ENCODE data around the gene PDE4B. TPM values are rescaled to one million over a fixed set of nuclear protein-coding genes. Genes with fewer than 3 reads are reported as not detected.

Gene PDE4B
- total and polyA plus RNA-seq, 2 of the 13 experiments (the other 11 are each of a cell fraction or from before 2014, with no cell fraction given): not detected

DNA sequence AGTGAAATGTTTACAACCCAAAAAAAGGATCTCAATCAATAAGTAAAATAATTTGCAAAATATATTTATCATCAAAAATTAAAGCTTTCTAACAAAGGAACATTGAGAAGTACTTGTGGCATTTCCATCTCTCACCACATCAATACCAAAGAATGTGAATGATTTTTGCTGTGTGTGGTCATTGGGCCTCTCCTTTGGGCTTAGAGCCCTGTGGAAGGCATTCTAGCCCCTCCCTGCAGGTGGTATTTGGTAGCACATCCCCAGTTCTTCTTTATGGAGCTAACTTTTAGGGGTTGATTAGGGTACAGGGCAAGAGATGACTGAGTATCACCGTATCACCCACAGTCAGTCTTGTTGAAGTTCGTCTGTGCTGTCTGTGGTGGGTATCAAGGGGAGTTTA lies 447.1 kb downstream of the PDE4B start (continued):
- TF ChIP-seq, protein P1, sequence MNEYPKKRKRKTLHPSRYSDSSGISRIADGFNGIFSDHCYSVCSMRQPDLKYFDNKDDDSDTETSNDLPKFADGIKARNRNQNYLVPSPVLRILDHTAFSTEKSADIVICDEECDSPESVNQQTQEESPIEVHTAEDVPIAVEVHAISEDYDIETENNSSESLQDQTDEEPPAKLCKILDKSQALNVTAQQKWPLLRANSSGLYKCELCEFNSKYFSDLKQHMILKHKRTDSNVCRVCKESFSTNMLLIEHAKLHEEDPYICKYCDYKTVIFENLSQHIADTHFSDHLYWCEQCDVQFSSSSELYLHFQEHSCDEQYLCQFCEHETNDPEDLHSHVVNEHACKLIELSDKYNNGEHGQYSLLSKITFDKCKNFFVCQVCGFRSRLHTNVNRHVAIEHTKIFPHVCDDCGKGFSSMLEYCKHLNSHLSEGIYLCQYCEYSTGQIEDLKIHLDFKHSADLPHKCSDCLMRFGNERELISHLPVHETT (CRISPR knock-in tag; conservative IDR thresholded peaks at IDR 0.05): no peak

DNA sequence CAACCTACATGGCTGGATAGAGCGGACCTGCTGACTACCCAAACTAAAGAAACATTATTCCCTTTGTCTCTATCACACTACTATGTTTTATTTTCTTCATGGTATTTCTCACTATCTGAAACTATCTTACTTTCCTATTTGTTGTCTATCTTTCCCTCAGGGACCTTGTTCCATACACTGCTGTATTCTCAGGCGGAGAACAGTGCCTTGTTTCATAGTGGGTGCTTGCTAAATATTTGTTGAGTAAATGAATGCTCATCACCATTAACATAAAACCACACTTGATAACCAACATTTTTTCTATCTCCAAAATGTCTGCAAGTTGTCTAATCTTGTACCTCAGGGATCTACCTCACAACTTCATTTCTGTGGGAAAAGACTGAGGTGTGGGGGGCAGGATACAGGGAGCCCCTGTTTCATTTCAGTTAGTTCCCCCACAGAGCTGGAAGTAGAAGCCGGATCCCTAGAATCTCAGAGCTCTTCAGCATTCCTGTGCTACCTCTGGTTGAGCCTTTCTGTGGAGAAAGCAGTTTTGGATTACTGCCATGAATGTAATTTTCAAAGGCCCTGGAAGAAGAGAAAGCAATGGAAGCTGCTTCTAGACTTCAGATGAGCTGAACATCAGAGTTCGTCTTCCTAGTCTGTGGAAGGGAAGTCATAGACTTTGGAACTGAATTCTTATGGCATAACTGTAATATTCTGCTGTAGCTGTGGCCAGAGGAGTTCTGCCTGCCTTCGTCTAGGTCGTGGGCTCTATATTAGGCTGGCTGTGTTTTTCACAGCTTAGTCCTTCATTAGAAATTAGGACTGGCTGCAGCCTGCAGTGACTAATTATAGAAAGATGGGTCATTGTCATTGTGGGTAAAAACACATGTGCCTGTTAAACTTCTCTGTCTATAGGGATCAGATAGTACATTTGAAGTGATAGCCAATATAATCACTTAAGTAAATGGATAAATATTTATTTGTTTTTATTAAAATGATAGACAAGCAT lies 448.1 kb downstream of the PDE4B start:
- no peaks in the 10 kb centered on the region for H3K4me1 ChIP-seq (ENCODE audit: insufficient read depth, low read length)
- DNase-seq (ENCODE audit: low spot score) (no peak), FAIRE-seq (no peak), ATAC-seq (no peak)
- no peak overlapping the region for H2AFZ ChIP-seq (ENCODE audit: low read length)
- 7% methylated on average over 6 of the region's 6 CpGs for WGBS (ENCODE audit: low lambda C conversion rate)
- no peak overlapping the region for H3K27ac ChIP-seq (ENCODE audit: extremely low read length, insufficient read depth, low read length)
- intact Hi-C loops (cut with micrococcal nuclease; ENCODE audit: unreplicated experiment) (no loop called here), in situ Hi-C loops (cut with HindIII; ENCODE audit: extremely low pct_ligation_motif_present, low pct_unique_long_range_greater_than_20kb) (loop anchor here (5.0 kb wide), 1 partner anchor 278 kb away; no protein-coding TSS in a partner anchor)
- H3K4me3 ChIP-seq (replicated peaks in 1 of 3; ENCODE audit: insufficient read depth in 1 of 3, low read depth in 2 of 3, low read length in 3 of 3): no peak overlapping the region
- H4K20me1 ChIP-seq (ENCODE audit: insufficient read depth, low read length): no peaks in the 10 kb centered on the region
- ChIA-PET CTCF (ENCODE audit: low intra/inter-chr PET ratio, low total read pairs) (interaction anchor here (4.5 kb wide), 1 partner anchor 283 kb away, joined by 89 read pairs; no protein-coding TSS in a partner anchor), POLR2A (no interaction called here)
- no TSS peak for BruUV-seq (replicated peaks)
- no peak overlapping the region for H3K4me2 ChIP-seq (ENCODE audit: low read depth, low read length)
- H3K79me2 ChIP-seq (ENCODE audit: insufficient read depth, low read length): no peaks in the 10 kb centered on the region
- H3K27me3 ChIP-seq (ENCODE audit: control insufficient read depth in 1 of 2, insufficient read depth in 2 of 2, low read length in 2 of 2): no peaks in the 10 kb centered on the region
- H3K9me3 ChIP-seq (ENCODE audit: low read length): no peaks in the 10 kb centered on the region
- H3K36me3 ChIP-seq (replicated peaks in 1 of 2; ENCODE audit: control insufficient read depth in 1 of 2, insufficient read depth in 2 of 2, low read length in 2 of 2): no peaks in the 10 kb centered on the region
- TF ChIP-seq ZNF501 (CRISPR knock-in tag; IDR thresholded peaks at IDR 0.05) (no peak), STAT5B (CRISPR knock-in tag; IDR thresholded peaks at IDR 0.05) (no peak), GATAD2A (CRISPR knock-in tag; IDR thresholded peaks at IDR 0.05) (no peak), U2AF2 (IDR thresholded peaks at IDR 0.05; ENCODE audit: low read depth, low read length) (no peak), TOE1 (CRISPR knock-in tag; IDR thresholded peaks at IDR 0.05) (no peak)
- TF ChIP-seq, protein P2, sequence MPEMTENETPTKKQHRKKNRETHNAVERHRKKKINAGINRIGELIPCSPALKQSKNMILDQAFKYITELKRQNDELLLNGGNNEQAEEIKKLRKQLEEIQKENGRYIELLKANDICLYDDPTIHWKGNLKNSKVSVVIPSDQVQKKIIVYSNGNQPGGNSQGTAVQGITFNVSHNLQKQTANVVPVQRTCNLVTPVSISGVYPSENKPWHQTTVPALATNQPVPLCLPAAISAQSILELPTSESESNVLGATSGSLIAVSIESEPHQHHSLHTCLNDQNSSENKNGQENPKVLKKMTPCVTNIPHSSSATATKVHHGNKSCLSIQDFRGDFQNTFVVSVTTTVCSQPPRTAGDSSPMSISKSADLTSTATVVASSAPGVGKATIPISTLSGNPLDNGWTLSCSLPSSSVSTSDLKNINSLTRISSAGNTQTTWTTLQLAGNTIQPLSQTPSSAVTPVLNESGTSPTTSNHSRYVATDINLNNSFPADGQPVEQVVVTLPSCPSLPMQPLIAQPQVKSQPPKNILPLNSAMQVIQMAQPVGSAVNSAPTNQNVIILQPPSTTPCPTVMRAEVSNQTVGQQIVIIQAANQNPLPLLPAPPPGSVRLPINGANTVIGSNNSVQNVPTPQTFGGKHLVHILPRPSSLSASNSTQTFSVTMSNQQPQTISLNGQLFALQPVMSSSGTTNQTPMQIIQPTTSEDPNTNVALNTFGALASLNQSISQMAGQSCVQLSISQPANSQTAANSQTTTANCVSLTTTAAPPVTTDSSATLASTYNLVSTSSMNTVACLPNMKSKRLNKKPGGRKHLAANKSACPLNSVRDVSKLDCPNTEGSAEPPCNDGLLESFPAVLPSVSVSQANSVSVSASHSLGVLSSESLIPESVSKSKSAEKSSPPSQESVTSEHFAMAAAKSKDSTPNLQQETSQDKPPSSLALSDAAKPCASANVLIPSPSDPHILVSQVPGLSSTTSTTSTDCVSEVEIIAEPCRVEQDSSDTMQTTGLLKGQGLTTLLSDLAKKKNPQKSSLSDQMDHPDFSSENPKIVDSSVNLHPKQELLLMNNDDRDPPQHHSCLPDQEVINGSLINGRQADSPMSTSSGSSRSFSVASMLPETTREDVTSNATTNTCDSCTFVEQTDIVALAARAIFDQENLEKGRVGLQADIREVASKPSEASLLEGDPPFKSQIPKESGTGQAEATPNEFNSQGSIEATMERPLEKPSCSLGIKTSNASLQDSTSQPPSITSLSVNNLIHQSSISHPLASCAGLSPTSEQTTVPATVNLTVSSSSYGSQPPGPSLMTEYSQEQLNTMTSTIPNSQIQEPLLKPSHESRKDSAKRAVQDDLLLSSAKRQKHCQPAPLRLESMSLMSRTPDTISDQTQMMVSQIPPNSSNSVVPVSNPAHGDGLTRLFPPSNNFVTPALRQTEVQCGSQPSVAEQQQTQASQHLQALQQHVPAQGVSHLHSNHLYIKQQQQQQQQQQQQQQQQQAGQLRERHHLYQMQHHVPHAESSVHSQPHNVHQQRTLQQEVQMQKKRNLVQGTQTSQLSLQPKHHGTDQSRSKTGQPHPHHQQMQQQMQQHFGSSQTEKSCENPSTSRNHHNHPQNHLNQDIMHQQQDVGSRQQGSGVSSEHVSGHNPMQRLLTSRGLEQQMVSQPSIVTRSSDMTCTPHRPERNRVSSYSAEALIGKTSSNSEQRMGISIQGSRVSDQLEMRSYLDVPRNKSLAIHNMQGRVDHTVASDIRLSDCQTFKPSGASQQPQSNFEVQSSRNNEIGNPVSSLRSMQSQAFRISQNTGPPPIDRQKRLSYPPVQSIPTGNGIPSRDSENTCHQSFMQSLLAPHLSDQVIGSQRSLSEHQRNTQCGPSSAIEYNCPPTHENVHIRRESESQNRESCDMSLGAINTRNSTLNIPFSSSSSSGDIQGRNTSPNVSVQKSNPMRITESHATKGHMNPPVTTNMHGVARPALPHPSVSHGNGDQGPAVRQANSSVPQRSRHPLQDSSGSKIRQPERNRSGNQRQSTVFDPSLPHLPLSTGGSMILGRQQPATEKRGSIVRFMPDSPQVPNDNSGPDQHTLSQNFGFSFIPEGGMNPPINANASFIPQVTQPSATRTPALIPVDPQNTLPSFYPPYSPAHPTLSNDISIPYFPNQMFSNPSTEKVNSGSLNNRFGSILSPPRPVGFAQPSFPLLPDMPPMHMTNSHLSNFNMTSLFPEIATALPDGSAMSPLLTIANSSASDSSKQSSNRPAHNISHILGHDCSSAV (CRISPR knock-in tag; IDR thresholded peaks at IDR 0.05; ENCODE audit: borderline replicate concordance): no peak
- TF ChIP-seq, protein P3, sequence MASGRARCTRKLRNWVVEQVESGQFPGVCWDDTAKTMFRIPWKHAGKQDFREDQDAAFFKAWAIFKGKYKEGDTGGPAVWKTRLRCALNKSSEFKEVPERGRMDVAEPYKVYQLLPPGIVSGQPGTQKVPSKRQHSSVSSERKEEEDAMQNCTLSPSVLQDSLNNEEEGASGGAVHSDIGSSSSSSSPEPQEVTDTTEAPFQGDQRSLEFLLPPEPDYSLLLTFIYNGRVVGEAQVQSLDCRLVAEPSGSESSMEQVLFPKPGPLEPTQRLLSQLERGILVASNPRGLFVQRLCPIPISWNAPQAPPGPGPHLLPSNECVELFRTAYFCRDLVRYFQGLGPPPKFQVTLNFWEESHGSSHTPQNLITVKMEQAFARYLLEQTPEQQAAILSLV (CRISPR knock-in tag; IDR thresholded peaks at IDR 0.05; ENCODE audit: borderline replicate concordance): no peak
- no peak overlapping the region for H3K9ac ChIP-seq (ENCODE audit: insufficient read depth, low read depth, low read length)

Data from HepG2 (cell line).